Body of pancreas (tissue), 4 donors: Measurements from ENCODE around the gene ATXN10.

ENCODE experiments used
- CTCF ChIP-seq, 7 experiments: fragments of 450-650 bp in 4 of 7; fragments of 200-600 bp in 3 of 7; sonication (generic) in 3 of 7; IDR thresholded peaks; one replicate each; pipeline ENCODE4 v1.5.1; 2016 to 2019; ENCODE audit warnings: antibody characterized with exemption in 7 of 7
- POLR2A ChIP-seq, 3 donors: fragments of 450-650 bp; IDR thresholded peaks; one replicate each; pipeline ENCODE4 v1.6.1; 2016; ENCODE audit warnings: antibody characterized with exemption in 3 of 3, mild to moderate bottlenecking in 2 of 3

- no peak for TF ChIP-seq CTCF (IDR thresholded peaks at IDR 0.05)
- TF ChIP-seq POLR2A (IDR thresholded peaks at IDR 0.05), result no peak
Observed at GRCh38 chr22:45865561-45866125, 194.0 kb downstream of the ATXN10 start.
